ENCODE measurements around the gene KNDC1. TPM values are rescaled to one million over a fixed set of nuclear protein-coding genes. Genes with fewer than 3 reads are reported as not detected.

Gene KNDC1
- total and polyA plus RNA-seq, 2 of the 13 experiments (the other 11 are each of a cell fraction or from before 2014, with no cell fraction given): 0.69 TPM; not detected in 1

GRCh38 chr10:133257489-133258065, 97.6 kb downstream of the KNDC1 start:
- FAIRE-seq (no peak), DNase-seq (ENCODE audit: low spot score) (no peak), ATAC-seq (peak; percentile 61)
- Histone ChIP-seq H3K27ac (ENCODE audit: extremely low read length, insufficient read depth, low read length) (no peak overlapping the region), H3K9me3 (ENCODE audit: low read length) (no peaks in the 10 kb centered on the region), H3K4me2 (ENCODE audit: low read depth, low read length) (peak overlapping the region; percentile 72), H3K9ac (ENCODE audit: insufficient read depth, low read depth, low read length) (no peak overlapping the region), H3K79me2 (ENCODE audit: insufficient read depth, low read length) (no peaks in the 10 kb centered on the region), H3K4me1 (ENCODE audit: insufficient read depth, low read length) (peaks cover 35% of the 10 kb centered on the region), H3K36me3 (replicated peaks in 1 of 2; ENCODE audit: control insufficient read depth in 1 of 2, insufficient read depth in 2 of 2, low read length in 2 of 2) (no peaks in the 10 kb centered on the region), H3K4me3 (replicated peaks in 1 of 3; ENCODE audit: insufficient read depth in 1 of 3, low read depth in 2 of 3, low read length in 3 of 3) (peak overlapping the region in 2 of 3 experiments; percentile 32 to 63; a peak in 3 of 6 replicates), H2AFZ (ENCODE audit: low read length) (peak overlapping the region; percentile 29), H3K27me3 (ENCODE audit: control insufficient read depth in 1 of 2, insufficient read depth in 2 of 2, low read length in 2 of 2) (peaks cover 13 to 63% of the 10 kb centered on the region in 2 experiments), H4K20me1 (ENCODE audit: insufficient read depth, low read length) (no peaks in the 10 kb centered on the region)
- WGBS (ENCODE audit: low lambda C conversion rate): 1% methylated on average over 25 of the region's 27 CpGs
- BruUV-seq (replicated peaks): no TSS peak
- in situ Hi-C loops (cut with HindIII; ENCODE audit: extremely low pct_ligation_motif_present, low pct_unique_long_range_greater_than_20kb): no loop called here
- ChIA-PET POLR2A (interaction anchor here (0.7 to 1.2 kb wide), 2 partner anchors 21 to 67 kb away, joined by 3 to 6 read pairs; no protein-coding TSS in a partner anchor), CTCF (ENCODE audit: low intra/inter-chr PET ratio, low total read pairs) (no interaction called here)
- intact Hi-C loops (cut with micrococcal nuclease; ENCODE audit: unreplicated experiment): no loop called here
- no peak for TF ChIP-seq PRDM4 (CRISPR knock-in tag; IDR thresholded peaks at IDR 0.05; ENCODE audit: borderline replicate concordance)
- peak; percentile 68 for TF ChIP-seq ZSCAN25 (CRISPR knock-in tag; IDR thresholded peaks at IDR 0.05)
- TF ChIP-seq YEATS4 (CRISPR knock-in tag; IDR thresholded peaks at IDR 0.05; ENCODE audit: borderline replicate concordance): no peak
- no peak for TF ChIP-seq ZNF572 (CRISPR knock-in tag; IDR thresholded peaks at IDR 0.05)
- TF ChIP-seq ATRX (CRISPR knock-in tag; IDR thresholded peaks at IDR 0.05; ENCODE audit: borderline replicate concordance): no peak
- peak; percentile 67 for TF ChIP-seq CTCF (CRISPR knock-in tag; IDR thresholded peaks at IDR 0.05)
- 0 out of 2 replicates have a peak, but pooled peaks have one; percentile 27 for TF ChIP-seq UBTF (CRISPR knock-in tag; IDR thresholded peaks at IDR 0.05)
- peak; percentile 27; the same call in 1 of the 2 replicates for TF ChIP-seq ZFX (CRISPR knock-in tag; IDR thresholded peaks at IDR 0.05; ENCODE audit: low read depth)
- no peak for TF ChIP-seq TBX3 (IDR thresholded peaks at IDR 0.05; ENCODE audit: borderline replicate concordance)
- 0 out of 2 replicates have a peak, but pooled peaks have one; percentile 42 for TF ChIP-seq ZNF274 (CRISPR knock-in tag; IDR thresholded peaks at IDR 0.05)
- TF ChIP-seq TEAD2 (CRISPR knock-in tag; IDR thresholded peaks at IDR 0.05): no peak
- TF ChIP-seq ZBTB39 (CRISPR knock-in tag; IDR thresholded peaks at IDR 0.05): no peak
- TF ChIP-seq FOXA1 (IDR thresholded peaks at IDR 0.05): no peak
- TF ChIP-seq FOXA1 (CRISPR knock-in tag; IDR thresholded peaks at IDR 0.05): no peak
- no peak for TF ChIP-seq TBX2 (CRISPR knock-in tag; IDR thresholded peaks at IDR 0.05; ENCODE audit: borderline replicate concordance)
- peak; percentile 43 for TF ChIP-seq RBM39 (IDR thresholded peaks at IDR 0.05; ENCODE audit: low read depth, low read length, poor library complexity, severe bottlenecking)

Data from HepG2 (cell line).